Activated naive CD4-positive, alpha-beta T cell treated with anti-CD3 and anti-CD28 coated beads for 36 hours (primary cell): ENCODE measurements around the gene ABCC10. TPM values are rescaled to one million over a fixed set of nuclear protein-coding genes. Genes with fewer than 3 reads are reported as not detected.

Experiments used
- CTCF ChIA-PET: fragments of 350-600 bp; sonication (Branson Sonifier 250); formaldehyde crosslinking; loops from one replicate; lab custom pipeline; 2021; ENCODE audit warnings: antibody characterized with exemption; lab: Charles Lee
- DNase-seq: peaks from one replicate; pipeline ENCODE4 v3.0.0-alpha.2; 2020
- H3K27ac Mint-ChIP-seq: one replicate; pipeline ENCODE4 v1.8.0; 2021; ENCODE audit warnings: mild to moderate bottlenecking, mixed read lengths
- H3K27me3 Mint-ChIP-seq: one replicate; pipeline ENCODE4 v1.8.0; 2021; ENCODE audit warnings: low read depth, mixed read lengths
- H3K36me3 Mint-ChIP-seq: one replicate; pipeline ENCODE4 v1.8.0; 2021; ENCODE audit warnings: low read depth, mixed read lengths
- H3K4me1 Mint-ChIP-seq: one replicate; pipeline ENCODE4 v1.8.0; 2021; ENCODE audit warnings: low read depth, mixed read lengths
- H3K4me3 Mint-ChIP-seq: one replicate; pipeline ENCODE4 v1.8.0; 2021; ENCODE audit warnings: mild to moderate bottlenecking, moderate library complexity, mixed read lengths
- H3K9me3 Mint-ChIP-seq: one replicate; pipeline ENCODE4 v1.8.0; 2021; ENCODE audit warnings: mixed read lengths
- intact Hi-C: fragments of 100-400 bp; cut with micrococcal nuclease; formaldehyde crosslinking; loops from one replicate; pipeline ENCODE4 v1.15.1; 2023
- total RNA-seq, 2 experiments: library from RNA; stranded (reverse); gene quantifications; one replicate each; pipeline ENCODE4 v1.2.3, GENCODE V29; 2021

Gene ABCC10
- total RNA-seq, 2 experiments from 2014 or later: 22.7 to 26.6 TPM

GRCh38 chr6:43476746-43477145 lies 49.4 kb downstream of the ABCC10 start:
- Mint-ChIP-seq H3K27ac (peak overlapping the region; percentile 67), H3K9me3 (no peaks in the 10 kb centered on the region), H3K4me1 (peaks cover 38% of the 10 kb centered on the region), H3K36me3 (no peaks in the 10 kb centered on the region), H3K27me3 (no peaks in the 10 kb centered on the region), H3K4me3 (peak overlapping the region; percentile 87)
- intact Hi-C loops: loop anchor here (1.0 to 2.0 kb wide), 5 partner anchors 21 to 306 kb away; partner anchors contain the start of genes ABCC10, DLK2, SRF and YIPF3
- CTCF ChIA-PET: no interaction called here
- DNase-seq: no peak

DNA sequence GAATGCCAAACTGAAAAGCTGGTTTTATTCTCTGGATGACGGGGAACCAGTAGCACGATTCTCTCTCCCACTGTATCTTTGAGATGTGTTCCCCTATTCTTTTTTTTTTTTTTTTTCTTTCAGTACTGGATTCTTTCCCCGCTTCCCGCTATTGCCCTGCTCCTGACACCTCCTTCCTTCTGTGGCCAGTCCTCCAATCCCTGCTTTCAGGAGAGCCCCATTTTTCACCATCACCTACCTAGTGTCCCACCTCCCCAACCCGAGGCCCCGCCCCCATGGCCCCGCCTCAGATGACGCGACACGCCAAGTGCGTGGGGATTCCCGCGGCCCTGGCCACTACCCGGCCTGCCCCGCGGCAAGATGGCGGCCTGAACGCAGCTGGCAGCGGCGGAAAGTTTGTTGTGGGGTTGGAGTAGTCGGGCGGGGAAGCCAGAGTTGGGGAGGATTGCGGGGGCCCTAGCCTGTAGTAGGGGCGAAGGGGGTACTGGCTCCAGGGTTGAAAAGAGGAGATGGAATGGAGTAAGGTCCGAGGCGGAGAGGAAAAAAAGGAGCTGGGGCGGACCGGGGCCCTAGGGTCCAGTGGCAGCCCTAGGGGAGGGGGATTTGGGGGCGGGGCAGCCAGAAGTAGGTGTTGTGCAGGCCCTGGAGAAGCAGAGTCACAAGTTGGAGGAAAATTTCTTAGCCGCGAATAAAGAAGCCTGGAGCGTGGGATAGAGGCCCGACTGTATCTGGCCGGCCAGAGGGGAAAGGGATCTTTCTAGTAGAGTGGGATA lies 50.1 kb downstream of the ABCC10 start, which contains the start of gene TJAP1:
Gene TJAP1, plus strand, starts transcription at position 336 of the 773 bp plus-strand sequence. CDS start 21,432 bp downstream, outside the sequence.
- H3K4me1 Mint-ChIP-seq: peaks cover 45% of the 10 kb centered on the region
- no peaks in the 10 kb centered on the region for H3K27me3 Mint-ChIP-seq
- DNase-seq: peak; percentile 98
- peak within 1 kb of the TSS; percentile 87 for H3K4me3 Mint-ChIP-seq
- intact Hi-C loops: loop anchor here (1.0 to 2.0 kb wide), 5 partner anchors 22 to 307 kb away; partner anchors contain the start of genes ABCC10, DLK2, SRF and YIPF3
- H3K27ac Mint-ChIP-seq: peak within 1 kb of the TSS; percentile 67
- no peaks in the 10 kb centered on the region for H3K9me3 Mint-ChIP-seq
- H3K36me3 Mint-ChIP-seq: no peaks in the 10 kb centered on the region
- CTCF ChIA-PET: interaction anchor here (1.3 kb wide), 1 partner anchor 29 kb away, joined by 3 read pairs; no protein-coding TSS in a partner anchor

DNA sequence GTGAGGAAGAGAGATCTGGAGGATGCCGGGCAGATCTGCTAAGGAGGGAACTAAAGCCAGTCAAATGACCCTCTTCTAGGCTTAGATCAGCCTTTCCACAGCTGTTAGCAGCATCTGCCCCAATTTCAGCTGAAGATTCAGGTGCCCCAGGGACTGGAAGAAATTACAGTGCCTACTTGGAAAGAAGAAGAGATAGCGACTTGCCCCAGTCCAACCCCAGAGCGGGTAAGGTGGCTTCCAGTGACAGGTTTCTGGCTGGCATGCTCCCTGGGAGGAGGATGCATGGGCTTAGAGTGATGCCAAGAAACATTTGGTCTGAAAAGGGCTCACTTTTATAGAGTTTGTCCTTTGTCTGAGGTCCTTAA lies 50.6 kb downstream of the ABCC10 start:
- CTCF ChIA-PET: interaction anchor here (1.3 kb wide), 1 partner anchor 29 kb away, joined by 3 read pairs; no protein-coding TSS in a partner anchor
- intact Hi-C loops: no loop called here
- Mint-ChIP-seq H3K4me3 (peak overlapping the region; percentile 87), H3K27me3 (no peaks in the 10 kb centered on the region), H3K9me3 (no peaks in the 10 kb centered on the region), H3K36me3 (no peaks in the 10 kb centered on the region), H3K27ac (peak overlapping the region; percentile 67), H3K4me1 (peaks cover 47% of the 10 kb centered on the region)
- peak; percentile 11 for DNase-seq

DNA sequence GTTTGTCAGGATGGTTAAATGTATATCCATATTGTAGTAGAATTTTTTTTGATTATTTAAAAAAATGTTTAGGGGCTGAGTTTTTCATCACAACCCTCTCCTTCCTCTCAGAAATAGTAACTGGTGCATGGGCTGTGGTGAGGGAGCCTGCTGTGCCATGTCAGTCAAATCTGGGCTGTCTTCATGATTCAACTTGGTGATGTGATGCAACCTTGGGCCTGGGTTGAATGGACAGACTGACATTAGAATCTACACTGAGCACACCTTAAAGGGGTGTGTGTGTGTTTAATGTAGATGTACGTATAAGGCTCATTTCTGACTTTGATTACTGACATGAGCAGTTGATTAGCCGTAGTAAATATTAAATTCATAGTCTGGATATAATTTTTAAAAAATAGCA lies 53.7 kb downstream of the ABCC10 start:
- H3K27ac Mint-ChIP-seq: no peak overlapping the region
- CTCF ChIA-PET: no interaction called here
- intact Hi-C loops: no loop called here
- no peaks in the 10 kb centered on the region for H3K36me3 Mint-ChIP-seq
- peak; percentile 37 for DNase-seq
- H3K4me3 Mint-ChIP-seq: no peak overlapping the region
- no peaks in the 10 kb centered on the region for H3K27me3 Mint-ChIP-seq
- H3K9me3 Mint-ChIP-seq: no peaks in the 10 kb centered on the region
- H3K4me1 Mint-ChIP-seq: peaks cover 51% of the 10 kb centered on the region

DNA sequence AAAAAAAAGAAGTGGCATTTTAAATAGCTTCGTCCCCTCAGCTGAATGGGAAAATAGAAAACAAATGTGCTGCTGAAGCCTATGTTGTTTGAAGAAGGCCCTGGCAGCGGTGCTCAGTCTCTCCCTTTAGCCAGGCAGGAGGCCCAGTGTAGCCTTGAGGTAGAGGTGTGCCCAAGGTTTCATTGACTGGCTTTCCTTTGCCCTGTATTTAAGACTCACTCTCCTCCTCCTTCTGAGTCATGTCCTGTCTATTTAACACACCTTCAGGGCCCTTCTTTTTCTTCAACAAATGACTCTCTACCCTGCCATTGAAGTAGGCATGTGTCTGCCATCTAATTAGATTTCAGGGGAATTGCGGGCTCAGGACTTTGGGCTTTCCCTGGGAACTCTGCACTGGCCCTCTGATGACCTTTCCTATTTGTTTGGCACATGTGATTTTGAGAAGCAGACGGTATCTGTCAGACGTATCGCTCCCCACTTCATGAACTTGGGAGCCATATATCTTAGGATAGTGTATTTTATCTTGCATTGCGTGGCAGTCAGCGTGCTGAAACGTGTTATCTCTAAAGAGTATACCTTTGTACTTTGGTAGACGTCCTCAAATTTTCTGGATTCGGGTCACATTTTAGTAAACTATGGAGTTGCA lies 54.4 kb downstream of the ABCC10 start:
- no peak overlapping the region for H3K27ac Mint-ChIP-seq
- intact Hi-C loops: no loop called here
- no peaks in the 10 kb centered on the region for H3K9me3 Mint-ChIP-seq
- H3K4me1 Mint-ChIP-seq: peaks cover 48% of the 10 kb centered on the region
- no peak overlapping the region for H3K4me3 Mint-ChIP-seq
- DNase-seq: no peak
- no peaks in the 10 kb centered on the region for H3K36me3 Mint-ChIP-seq
- CTCF ChIA-PET: no interaction called here
- no peaks in the 10 kb centered on the region for H3K27me3 Mint-ChIP-seq

- H3K9me3 Mint-ChIP-seq: no peaks in the 10 kb centered on the region
- DNase-seq: no peak
- H3K27ac Mint-ChIP-seq: no peak overlapping the region
- H3K4me3 Mint-ChIP-seq: no peak overlapping the region
- H3K27me3 Mint-ChIP-seq: no peaks in the 10 kb centered on the region
- H3K4me1 Mint-ChIP-seq: peaks cover 6% of the 10 kb centered on the region
- intact Hi-C loops: no loop called here
- CTCF ChIA-PET: interaction anchor here (0.6 kb wide), 1 partner anchor 222 kb away, joined by 4 read pairs; no protein-coding TSS in a partner anchor
- peaks cover 6% of the 10 kb centered on the region for H3K36me3 Mint-ChIP-seq
These were observed 61.4 kb downstream of the ABCC10 start for GRCh38 chr6:43488667-43489276.

- CTCF ChIA-PET: interaction anchor here (0.6 to 1.6 kb wide), 2 partner anchors 17 to 223 kb away, joined by 3 to 4 read pairs; no protein-coding TSS in a partner anchor
- Mint-ChIP-seq H3K27ac (no peak overlapping the region), H3K4me3 (no peak overlapping the region), H3K36me3 (peaks cover 6% of the 10 kb centered on the region), H3K27me3 (no peaks in the 10 kb centered on the region), H3K4me1 (peaks cover 11% of the 10 kb centered on the region), H3K9me3 (no peaks in the 10 kb centered on the region)
- DNase-seq: no peak
- intact Hi-C loops: no loop called here
These were observed 62.1 kb downstream of the ABCC10 start for GRCh38 chr6:43489277-43490072.

GRCh38 chr6:43490523-43490939 lies 63.2 kb downstream of the ABCC10 start:
- DNase-seq: no peak
- Mint-ChIP-seq H3K27me3 (no peaks in the 10 kb centered on the region), H3K4me1 (peaks cover 20% of the 10 kb centered on the region), H3K27ac (no peak overlapping the region), H3K36me3 (peaks cover 6% of the 10 kb centered on the region), H3K4me3 (no peak overlapping the region), H3K9me3 (no peaks in the 10 kb centered on the region)
- CTCF ChIA-PET: interaction anchor here (1.6 kb wide), 1 partner anchor 16 kb away, joined by 3 read pairs; no protein-coding TSS in a partner anchor
- intact Hi-C loops: no loop called here

- Mint-ChIP-seq H3K4me3 (no peak overlapping the region), H3K27me3 (no peaks in the 10 kb centered on the region), H3K9me3 (no peaks in the 10 kb centered on the region), H3K4me1 (peaks cover 21% of the 10 kb centered on the region), H3K27ac (no peak overlapping the region), H3K36me3 (peaks cover 6% of the 10 kb centered on the region)
- no peak for DNase-seq
- CTCF ChIA-PET: interaction anchor here (0.7 to 3.6 kb wide), 3 partner anchors 16 to 228 kb away, joined by 3 to 14 read pairs (median 6); no protein-coding TSS in a partner anchor
- intact Hi-C loops: no loop called here
These were observed 64.7 kb downstream of the ABCC10 start for GRCh38 chr6:43491750-43492661.

- no peaks in the 10 kb centered on the region for H3K27me3 Mint-ChIP-seq
- CTCF ChIA-PET: interaction anchor here (0.7 to 3.6 kb wide), 4 partner anchors 13 to 229 kb away, joined by 3 to 14 read pairs (median 6); no protein-coding TSS in a partner anchor
- peaks cover 21% of the 10 kb centered on the region for H3K4me1 Mint-ChIP-seq
- H3K9me3 Mint-ChIP-seq: no peaks in the 10 kb centered on the region
- peaks cover 6% of the 10 kb centered on the region for H3K36me3 Mint-ChIP-seq
- DNase-seq: no peak
- no peak overlapping the region for H3K27ac Mint-ChIP-seq
- intact Hi-C loops: no loop called here
- no peak overlapping the region for H3K4me3 Mint-ChIP-seq
These were observed 65.3 kb downstream of the ABCC10 start for GRCh38 chr6:43492673-43493072.

DNA sequence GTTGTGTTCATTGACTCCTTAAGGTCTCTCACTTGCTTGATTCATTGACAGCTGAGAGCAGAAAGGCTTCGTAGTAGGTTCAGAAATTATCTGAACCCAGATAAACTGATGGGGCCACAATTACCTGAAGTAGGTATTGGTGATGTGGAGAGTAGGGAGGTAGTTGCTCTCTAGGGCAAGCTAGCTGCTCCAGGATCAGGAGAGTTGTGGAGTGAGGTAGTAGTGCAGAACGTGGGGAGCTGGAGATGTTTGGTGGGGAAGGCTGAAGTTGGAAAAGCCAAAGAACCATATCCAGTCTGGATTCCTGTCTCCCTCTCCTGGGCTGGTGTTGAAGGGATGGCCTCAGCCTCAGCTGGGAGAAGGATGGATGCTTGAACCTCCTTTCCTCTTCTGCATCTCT lies 65.9 kb downstream of the ABCC10 start:
- H3K4me1 Mint-ChIP-seq: peaks cover 21% of the 10 kb centered on the region

More for the DNA sequence above, 65.9 kb downstream of the ABCC10 start:
- no peaks in the 10 kb centered on the region for H3K9me3 Mint-ChIP-seq
- H3K27me3 Mint-ChIP-seq: no peaks in the 10 kb centered on the region
- CTCF ChIA-PET: interaction anchor here (0.5 to 3.6 kb wide), 6 partner anchors 12 to 292 kb away, joined by 3 to 14 read pairs (median 4); no protein-coding TSS in a partner anchor
- no peak for DNase-seq
- peaks cover 4% of the 10 kb centered on the region for H3K36me3 Mint-ChIP-seq
- intact Hi-C loops: no loop called here
- no peak overlapping the region for H3K4me3 Mint-ChIP-seq
- H3K27ac Mint-ChIP-seq: no peak overlapping the region
